Neural progenitor cell (in vitro differentiated cells): ENCODE data around the gene IDS. TPM values are rescaled to one million over a fixed set of nuclear protein-coding genes. Genes with fewer than 3 reads are reported as not detected.

Experiments used
- DNase-seq: peaks from one replicate; pipeline ENCODE4 v3.0.0-alpha.2; 2016; ENCODE audit warnings: low spot score
- H2AFZ ChIP-seq: fragments of 200-600 bp; sonication (generic); replicated peaks from 2 replicates; pipeline ENCODE4 v1.6.1; 2016; ENCODE audit warnings: antibody characterized with exemption
- H3F3A ChIP-seq: fragments of 200-600 bp; sonication (generic); 2 replicates; pipeline ENCODE4 v1.6.1; 2016; ENCODE audit warnings: antibody characterized with exemption, low read depth
- H3K27ac ChIP-seq: fragments of 200-600 bp; sonication (generic); 2 replicates; pipeline ENCODE4 v1.5.1; 2016; ENCODE audit warnings: mild to moderate bottlenecking
- H3K27me3 ChIP-seq: fragments of 200-600 bp; sonication (generic); 2 replicates; pipeline ENCODE4 v1.6.1; 2016; ENCODE audit warnings: mild to moderate bottlenecking, moderate library complexity
- H3K36me3 ChIP-seq: fragments of 200-600 bp; sonication (generic); 2 replicates; pipeline ENCODE4 v1.5.1; 2016
- H3K4me1 ChIP-seq: fragments of 200-600 bp; sonication (generic); 2 replicates; pipeline ENCODE4 v1.6.1; 2016; ENCODE audit warnings: mixed run types
- H3K4me2 ChIP-seq: fragments of 200-600 bp; sonication (generic); 2 replicates; pipeline ENCODE4 v1.6.1; 2016
- H3K4me3 ChIP-seq: fragments of 200-600 bp; sonication (generic); 2 replicates; pipeline ENCODE4 v1.5.1; 2016
- H3K79me2 ChIP-seq: fragments of 200-600 bp; sonication (generic); 2 replicates; pipeline ENCODE4 v1.6.1; 2016; ENCODE audit warnings: low read depth
- H3K9ac ChIP-seq: fragments of 200-600 bp; sonication (generic); 2 replicates; pipeline ENCODE4 v1.6.1; 2016
- H3K9me3 ChIP-seq: fragments of 200-600 bp; sonication (generic); 2 replicates; pipeline ENCODE4 v1.5.1; 2016; ENCODE audit warnings: low read depth
- H4K20me1 ChIP-seq: fragments of 200-600 bp; sonication (generic); 2 replicates; pipeline ENCODE4 v1.6.1; 2016; ENCODE audit warnings: low read depth
- H3K27ac Mint-ChIP-seq: 3 replicates; pipeline ENCODE4 v1.8.0; 2021; ENCODE audit warnings: mixed read lengths
- H3K27me3 Mint-ChIP-seq: 2 replicates; pipeline ENCODE4 v1.8.0; 2022; ENCODE audit warnings: low read depth, mild to moderate bottlenecking, inconsistent platforms, moderate library complexity, mixed read lengths; ENCODE audit not compliant: insufficient read depth
- H3K36me3 Mint-ChIP-seq: 3 replicates; pipeline ENCODE4 v1.8.0; 2021; ENCODE audit warnings: mixed read lengths
- H3K4me1 Mint-ChIP-seq: 3 replicates; pipeline ENCODE4 v1.8.0; 2021; ENCODE audit warnings: mixed read lengths
- H3K4me3 Mint-ChIP-seq: 3 replicates; pipeline ENCODE4 v1.8.0; 2021; ENCODE audit warnings: mild to moderate bottlenecking, moderate library complexity, mixed read lengths
- H3K9me3 Mint-ChIP-seq: 3 replicates; pipeline ENCODE4 v1.8.0; 2020; ENCODE audit warnings: mixed read lengths
- EZH2 ChIP-seq: fragments of 200-600 bp; sonication (generic); IDR thresholded peaks from 2 replicates; pipeline ENCODE4 v1.6.1; 2017; ENCODE audit warnings: antibody characterized with exemption, mild to moderate bottlenecking, moderate library complexity
- EZH2phosphoT487 ChIP-seq: fragments of 200-600 bp; sonication (generic); IDR thresholded peaks from 2 replicates; pipeline ENCODE4 v1.6.1; 2017; ENCODE audit warnings: antibody characterized with exemption
- total RNA-seq: library from RNA; depleted of rRNA; stranded (reverse); fragments of >200 nt; gene quantifications from 2 replicates; pipeline ENCODE4 v1.2.3, GENCODE V29; 2015; ENCODE audit warnings: low replicate concordance
- TF ChIP-seq, protein P1 (sequence below): fragments of 200-600 bp; sonication (generic); IDR thresholded peaks from 2 replicates; pipeline ENCODE4 v1.5.1; 2017; ENCODE audit warnings: antibody characterized with exemption, mild to moderate bottlenecking

Gene IDS
- total RNA-seq, 1 donor from 2014 or later: 14.5 TPM

DNA sequence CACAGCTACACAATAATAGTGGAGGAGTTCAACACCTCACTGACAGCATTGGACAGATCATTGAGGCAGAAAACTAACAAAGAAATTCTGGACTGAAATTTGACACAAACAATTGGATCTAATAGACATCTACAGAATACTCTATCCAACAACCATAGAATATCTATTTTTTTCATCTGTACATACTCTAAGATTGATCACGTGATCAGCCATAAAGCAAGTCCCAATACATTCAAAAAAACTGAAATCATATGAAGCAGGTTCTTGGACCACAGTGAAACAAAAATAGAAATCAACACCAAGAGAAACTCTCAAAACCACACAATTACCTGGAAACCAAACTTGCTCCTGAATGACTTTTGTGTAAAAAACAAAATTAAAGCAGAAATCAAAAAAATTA lies 12.2 kb upstream of the IDS start:
- no peaks in the 10 kb centered on the region for H3K27me3 ChIP-seq
- no peaks in the 10 kb centered on the region for H3K36me3 ChIP-seq
- DNase-seq: no peak
- no peaks in the 10 kb centered on the region for H3K4me1 ChIP-seq
- H3K9me3 ChIP-seq: no peaks in the 10 kb centered on the region
- Mint-ChIP-seq H3K4me3 (no peak overlapping the region), H3K27me3 (peaks cover 4% of the 10 kb centered on the region), H3K9me3 (peaks cover 9% of the 10 kb centered on the region), H3K36me3 (peaks cover 2% of the 10 kb centered on the region), H3K27ac (no peak overlapping the region), H3K4me1 (peaks cover 5% of the 10 kb centered on the region)
- H3K4me2 ChIP-seq: no peak overlapping the region
- no peak overlapping the region for H3K4me3 ChIP-seq
- H4K20me1 ChIP-seq: no peaks in the 10 kb centered on the region
- H2AFZ ChIP-seq: no peak overlapping the region
- peaks cover 6% of the 10 kb centered on the region for H3F3A ChIP-seq
- no peak overlapping the region for H3K9ac ChIP-seq
- no peaks in the 10 kb centered on the region for H3K79me2 ChIP-seq
- TF ChIP-seq, protein P1, sequence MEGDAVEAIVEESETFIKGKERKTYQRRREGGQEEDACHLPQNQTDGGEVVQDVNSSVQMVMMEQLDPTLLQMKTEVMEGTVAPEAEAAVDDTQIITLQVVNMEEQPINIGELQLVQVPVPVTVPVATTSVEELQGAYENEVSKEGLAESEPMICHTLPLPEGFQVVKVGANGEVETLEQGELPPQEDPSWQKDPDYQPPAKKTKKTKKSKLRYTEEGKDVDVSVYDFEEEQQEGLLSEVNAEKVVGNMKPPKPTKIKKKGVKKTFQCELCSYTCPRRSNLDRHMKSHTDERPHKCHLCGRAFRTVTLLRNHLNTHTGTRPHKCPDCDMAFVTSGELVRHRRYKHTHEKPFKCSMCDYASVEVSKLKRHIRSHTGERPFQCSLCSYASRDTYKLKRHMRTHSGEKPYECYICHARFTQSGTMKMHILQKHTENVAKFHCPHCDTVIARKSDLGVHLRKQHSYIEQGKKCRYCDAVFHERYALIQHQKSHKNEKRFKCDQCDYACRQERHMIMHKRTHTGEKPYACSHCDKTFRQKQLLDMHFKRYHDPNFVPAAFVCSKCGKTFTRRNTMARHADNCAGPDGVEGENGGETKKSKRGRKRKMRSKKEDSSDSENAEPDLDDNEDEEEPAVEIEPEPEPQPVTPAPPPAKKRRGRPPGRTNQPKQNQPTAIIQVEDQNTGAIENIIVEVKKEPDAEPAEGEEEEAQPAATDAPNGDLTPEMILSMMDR: no peak
- TF ChIP-seq EZH2phosphoT487 (no peak), EZH2 (no peak)
- H3K27ac ChIP-seq: no peak overlapping the region

DNA sequence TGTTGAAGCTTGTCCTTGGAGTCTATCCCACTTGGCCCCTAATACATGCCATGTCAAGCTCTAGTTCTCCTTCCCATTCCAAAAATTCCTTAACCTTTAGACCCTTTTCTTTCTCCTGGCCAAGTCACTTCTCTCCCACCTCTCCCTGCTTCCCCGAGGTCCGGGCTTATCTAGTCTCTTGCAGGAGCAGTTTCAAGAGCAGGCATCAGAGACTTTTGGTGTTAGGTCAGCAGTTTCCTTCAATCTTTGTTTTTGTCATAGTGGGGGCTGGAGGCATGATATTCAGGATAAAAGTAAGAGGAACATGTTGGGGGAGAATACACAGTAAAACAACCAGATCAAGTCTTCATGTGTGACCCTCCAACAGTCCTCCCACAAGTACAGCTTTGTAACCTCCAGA lies 11.5 kb upstream of the IDS start:
- Histone ChIP-seq H3F3A (peaks cover 6% of the 10 kb centered on the region), H3K4me1 (no peaks in the 10 kb centered on the region), H2AFZ (no peak overlapping the region), H3K79me2 (no peaks in the 10 kb centered on the region), H3K27ac (no peak overlapping the region), H3K36me3 (no peaks in the 10 kb centered on the region), H3K27me3 (no peaks in the 10 kb centered on the region), H3K4me2 (no peak overlapping the region), H3K9me3 (no peaks in the 10 kb centered on the region), H3K9ac (no peak overlapping the region), H3K4me3 (no peak overlapping the region), H4K20me1 (no peaks in the 10 kb centered on the region)
- Mint-ChIP-seq H3K9me3 (peaks cover 9% of the 10 kb centered on the region), H3K4me1 (peaks cover 2% of the 10 kb centered on the region), H3K36me3 (peaks cover 2% of the 10 kb centered on the region), H3K27me3 (peaks cover 4% of the 10 kb centered on the region), H3K27ac (no peak overlapping the region), H3K4me3 (no peak overlapping the region)
- TF ChIP-seq, protein P1: no peak
- TF ChIP-seq EZH2 (no peak), EZH2phosphoT487 (no peak)
- DNase-seq: no peak

DNA sequence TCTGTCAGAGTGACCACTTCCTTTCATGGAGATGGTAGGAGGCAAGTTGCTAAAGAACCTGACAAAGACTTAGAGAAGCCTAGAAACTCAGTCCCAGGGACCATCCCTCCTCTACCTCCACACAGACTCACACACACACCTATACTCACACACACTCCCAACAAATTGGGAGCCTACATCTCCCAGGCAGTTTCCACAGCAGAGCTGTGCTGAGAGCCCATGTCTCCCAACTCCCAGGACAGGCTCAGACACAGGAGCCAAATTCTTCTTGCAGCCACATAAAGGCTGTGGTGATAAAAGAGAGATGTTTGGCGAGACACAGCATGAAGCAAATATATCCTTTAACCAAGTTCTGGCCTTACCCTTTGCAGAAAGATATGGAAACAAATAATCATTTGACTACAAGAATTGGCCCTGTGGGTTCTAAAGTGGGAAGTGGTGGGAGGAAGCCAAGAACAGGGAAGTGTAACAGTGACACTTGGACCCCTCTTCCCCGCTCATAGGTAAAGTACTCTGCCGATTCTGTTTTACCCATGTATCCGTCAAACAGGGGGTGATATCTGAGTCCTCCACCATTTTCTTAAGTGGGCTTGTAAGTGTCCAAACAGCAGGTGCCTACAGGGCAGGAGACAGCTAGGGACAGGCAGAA lies 11.0 kb upstream of the IDS start:
- H3K27ac ChIP-seq: no peak overlapping the region
- H3K4me3 ChIP-seq: no peak overlapping the region
- H3K9me3 ChIP-seq: no peaks in the 10 kb centered on the region
- H3K27me3 Mint-ChIP-seq: peaks cover 4% of the 10 kb centered on the region
- H3K27me3 ChIP-seq: no peaks in the 10 kb centered on the region
- TF ChIP-seq EZH2: no peak
- no peak for TF ChIP-seq EZH2phosphoT487
- TF ChIP-seq, protein P1: no peak
- no peaks in the 10 kb centered on the region for H3K4me1 ChIP-seq
- peaks cover 6% of the 10 kb centered on the region for H3F3A ChIP-seq
- no peaks in the 10 kb centered on the region for H3K36me3 ChIP-seq
- peaks cover 2% of the 10 kb centered on the region for H3K36me3 Mint-ChIP-seq
- H3K4me1 Mint-ChIP-seq: peaks cover 4% of the 10 kb centered on the region
- H3K4me3 Mint-ChIP-seq: no peak overlapping the region
- DNase-seq: no peak
- no peaks in the 10 kb centered on the region for H4K20me1 ChIP-seq
- H3K79me2 ChIP-seq: no peaks in the 10 kb centered on the region
- H3K9me3 Mint-ChIP-seq: peaks cover 9% of the 10 kb centered on the region
- no peak overlapping the region for H2AFZ ChIP-seq
- H3K9ac ChIP-seq: no peak overlapping the region
- H3K4me2 ChIP-seq: no peak overlapping the region
- H3K27ac Mint-ChIP-seq: no peak overlapping the region
